Fibroblast of lung (primary cell): Measurements from ENCODE around the gene IGDCC3.

Source experiments
- CTCF ChIP-seq, 2 donors: IDR thresholded peaks in 1 of 2; conservative IDR thresholded peaks in 1 of 2; 1 replicate in 1 of 2; 2 replicates in 1 of 2; pipeline ENCODE4 v1.5.1; 2011 to 2012; ENCODE audit warnings: low read length in 2 of 2, control low read depth in 1 of 2, inconsistent platforms in 1 of 2, low read depth in 1 of 2, mild to moderate bottlenecking in 1 of 2
- EZH2 ChIP-seq: IDR thresholded peaks from 2 replicates; pipeline ENCODE4 v1.5.1; 2012; ENCODE audit warnings: low read length, control low read depth, mild to moderate bottlenecking; ENCODE audit errors: missing control alignments

DNA sequence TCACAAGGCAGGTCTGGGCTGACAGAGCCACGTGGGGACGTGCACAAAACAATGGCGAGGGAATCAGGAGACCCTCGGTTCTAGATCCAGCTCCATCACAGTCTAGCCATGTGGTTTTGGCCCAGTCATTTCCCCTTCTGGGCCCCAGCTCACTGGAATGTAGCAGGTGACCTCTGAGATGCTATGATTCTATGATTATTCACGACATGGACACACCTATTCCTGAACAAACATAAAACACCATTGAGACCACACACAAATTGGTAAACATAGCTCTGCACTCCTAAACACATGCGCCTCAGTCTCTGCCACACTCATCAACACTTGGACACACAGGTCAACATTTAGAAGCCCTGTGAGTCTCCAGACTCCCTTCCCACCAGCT is 36.0 kb upstream of the IGDCC3 start:
- no peak for TF ChIP-seq CTCF (conservative IDR thresholded peaks at IDR 0.05 in 1 of 2, IDR thresholded peaks at IDR 0.05 in 1 of 2; ENCODE audit: low read depth in 1 of 2, low read length in 2 of 2)
- TF ChIP-seq EZH2, result no peak
